Neuronal stem cell (in vitro differentiated cells): ENCODE data around the gene SRGAP2.
"Not testable (repeated sequence)": the region's sequence is repeated elsewhere in the genome, so short reads cannot be mapped to it uniquely, and the experiment has no call there.

Experiments used
- DNase-seq: peaks from one replicate; pipeline ENCODE4 v3.0.0-alpha.2; 2013; ENCODE audit warnings: low spot score
- H2AFZ ChIP-seq: one replicate; pipeline ENCODE4 v1.6.1; 2013; ENCODE audit warnings: mild to moderate bottlenecking, low read length, inconsistent platforms
- H2AK5ac ChIP-seq: 2 replicates; pipeline ENCODE4 v1.6.1; 2013; ENCODE audit warnings: low read depth, mild to moderate bottlenecking, inconsistent platforms, low read length, moderate library complexity, mixed read lengths
- H2BK120ac ChIP-seq: 2 replicates; pipeline ENCODE4 v1.6.1; 2013; ENCODE audit warnings: low read depth, mild to moderate bottlenecking, inconsistent platforms, low read length, moderate library complexity, mixed read lengths
- H2BK12ac ChIP-seq: one replicate; pipeline ENCODE4 v1.6.1; 2013; ENCODE audit warnings: low read length, inconsistent platforms
- H2BK15ac ChIP-seq: 2 replicates; pipeline ENCODE4 v1.6.1; 2013; ENCODE audit warnings: mild to moderate bottlenecking, low read length, inconsistent platforms, mixed read lengths
- H2BK5ac ChIP-seq: one replicate; pipeline ENCODE4 v1.6.1; 2013; ENCODE audit warnings: inconsistent platforms, mild to moderate bottlenecking, low read length, moderate library complexity
- H3K14ac ChIP-seq: one replicate; pipeline ENCODE4 v1.6.1; 2013; ENCODE audit warnings: low read length, inconsistent platforms
- H3K18ac ChIP-seq: 2 replicates; pipeline ENCODE4 v1.6.1; 2013; ENCODE audit warnings: low read length, inconsistent platforms
- H3K23ac ChIP-seq: 2 replicates; pipeline ENCODE4 v1.6.1; 2013; ENCODE audit warnings: low read depth, mild to moderate bottlenecking, mixed read lengths, low read length, inconsistent platforms; ENCODE audit not compliant: poor library complexity
- H3K27ac ChIP-seq: replicated peaks from 3 replicates; pipeline ENCODE4 v1.5.1; 2013; ENCODE audit warnings: low read length, inconsistent platforms
- H3K27me3 ChIP-seq, 3 experiments: 2 replicates each; pipeline ENCODE4 v1.6.1; 2013; ENCODE audit warnings: low read length in 3 of 3, mild to moderate bottlenecking in 2 of 3, inconsistent platforms in 1 of 3, low read depth in 1 of 3, mixed read lengths in 1 of 3, moderate library complexity in 1 of 3; ENCODE audit not compliant: control insufficient read depth in 3 of 3, insufficient read depth in 3 of 3
- H3K36me3 ChIP-seq, 2 donors: replicated peaks in 1 of 2; 2 replicates each; pipeline ENCODE4 v1.6.1; 2013; ENCODE audit warnings: low read length in 2 of 2; ENCODE audit not compliant: control insufficient read depth in 2 of 2, insufficient read depth in 2 of 2
- H3K4ac ChIP-seq: 2 replicates; pipeline ENCODE4 v1.6.1; 2013; ENCODE audit warnings: inconsistent platforms, mild to moderate bottlenecking, low read length, moderate library complexity
- H3K4me1 ChIP-seq, 2 donors: 1 replicate in 1 of 2; 2 replicates in 1 of 2; pipeline ENCODE4 v1.6.1; 2013; ENCODE audit warnings: low read length in 2 of 2, low read depth in 1 of 2; ENCODE audit not compliant: control insufficient read depth in 2 of 2, insufficient read depth in 1 of 2
- H3K4me2 ChIP-seq: one replicate; pipeline ENCODE4 v1.6.1; 2013; ENCODE audit warnings: mild to moderate bottlenecking, low read length, inconsistent platforms; ENCODE audit not compliant: insufficient read depth, poor library complexity, severe bottlenecking
- H3K4me3 ChIP-seq, 2 donors: 2 replicates each; pipeline ENCODE4 v1.5.1; 2013; ENCODE audit warnings: low read length in 2 of 2, mild to moderate bottlenecking in 2 of 2, inconsistent platforms in 1 of 2, moderate library complexity in 1 of 2
- H3K79me1 ChIP-seq: one replicate; pipeline ENCODE4 v1.6.1; 2013; ENCODE audit warnings: low read depth, mild to moderate bottlenecking, inconsistent platforms, low read length, moderate library complexity
- H3K9ac ChIP-seq: one replicate; pipeline ENCODE4 v1.6.1; 2013; ENCODE audit warnings: mild to moderate bottlenecking, low read depth, low read length, inconsistent platforms; ENCODE audit not compliant: poor library complexity
- H3K9me3 ChIP-seq, 2 donors: replicated peaks in 1 of 2; 2 replicates each; pipeline versions ENCODE3 to v1.6.1; 2013; ENCODE audit warnings: low read length in 2 of 2, mild to moderate bottlenecking in 2 of 2, inconsistent platforms in 1 of 2, low read depth in 1 of 2, mixed read lengths in 1 of 2, moderate library complexity in 1 of 2; ENCODE audit not compliant: control insufficient read depth in 2 of 2, insufficient read depth in 1 of 2
- H4K8ac ChIP-seq: one replicate; pipeline ENCODE4 v1.6.1; 2013; ENCODE audit warnings: low read depth, mild to moderate bottlenecking, inconsistent platforms, low read length, moderate library complexity
- H4K91ac ChIP-seq: one replicate; pipeline ENCODE4 v1.6.1; 2013; ENCODE audit warnings: low read length, low read depth, mild to moderate bottlenecking, inconsistent platforms; ENCODE audit not compliant: poor library complexity
- WGBS, 2 donors: extraction: QIAGEN DNeasy Blood & Tissue Kit; methylation state at CpG; one replicate each; pipeline ENCODE4 v1.1.7; 2013; ENCODE audit warnings: missing lambda C conversion rate in 2 of 2, mixed read lengths in 1 of 2; ENCODE audit not compliant: insufficient read length in 2 of 2, insufficient replicate concordance in 1 of 2; ENCODE audit errors: extremely low coverage in 2 of 2; 5-methylcytosine and 5-hydroxymethylcytosine counted together

SRGAP2 gene

DNA sequence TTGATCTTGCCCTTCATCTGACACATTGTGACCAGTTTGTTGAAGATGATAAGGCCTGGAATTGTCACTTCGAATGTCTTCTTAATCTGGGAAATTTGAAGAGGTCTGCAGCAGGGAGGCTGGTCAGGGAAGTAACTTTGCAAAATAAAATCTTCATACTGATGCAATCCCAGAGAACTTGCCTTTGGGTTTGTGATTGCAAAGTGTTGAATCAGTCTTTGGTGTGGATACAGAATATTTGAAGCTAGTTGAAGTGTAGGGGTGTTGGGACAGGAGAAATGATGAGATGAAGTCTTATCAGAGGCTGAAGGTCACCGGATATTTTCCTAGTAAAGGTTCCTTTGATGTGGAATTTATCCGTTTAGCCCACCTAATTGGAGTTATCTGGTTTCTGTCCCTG, 42.1 kb downstream of the SRGAP2 start:
- H3K4ac ChIP-seq, H3K27me3 ChIP-seq, H3K9ac ChIP-seq, H2BK15ac ChIP-seq, H2BK12ac ChIP-seq, H2BK5ac ChIP-seq, H3K4me2 ChIP-seq, H3K18ac ChIP-seq, H2BK120ac ChIP-seq, H3K14ac ChIP-seq, H3K27ac ChIP-seq, H3K36me3 ChIP-seq, H3K79me1 ChIP-seq, H3K4me1 ChIP-seq, H3K9me3 ChIP-seq, DNase-seq, H3K4me3 ChIP-seq, H2AFZ ChIP-seq, H3K23ac ChIP-seq, H4K91ac ChIP-seq, H4K8ac ChIP-seq, H2AK5ac ChIP-seq: not testable (repeated sequence)
- WGBS, 2 donors = no CpG with 5 or more reads among the region's 3 CpGs

DNA sequence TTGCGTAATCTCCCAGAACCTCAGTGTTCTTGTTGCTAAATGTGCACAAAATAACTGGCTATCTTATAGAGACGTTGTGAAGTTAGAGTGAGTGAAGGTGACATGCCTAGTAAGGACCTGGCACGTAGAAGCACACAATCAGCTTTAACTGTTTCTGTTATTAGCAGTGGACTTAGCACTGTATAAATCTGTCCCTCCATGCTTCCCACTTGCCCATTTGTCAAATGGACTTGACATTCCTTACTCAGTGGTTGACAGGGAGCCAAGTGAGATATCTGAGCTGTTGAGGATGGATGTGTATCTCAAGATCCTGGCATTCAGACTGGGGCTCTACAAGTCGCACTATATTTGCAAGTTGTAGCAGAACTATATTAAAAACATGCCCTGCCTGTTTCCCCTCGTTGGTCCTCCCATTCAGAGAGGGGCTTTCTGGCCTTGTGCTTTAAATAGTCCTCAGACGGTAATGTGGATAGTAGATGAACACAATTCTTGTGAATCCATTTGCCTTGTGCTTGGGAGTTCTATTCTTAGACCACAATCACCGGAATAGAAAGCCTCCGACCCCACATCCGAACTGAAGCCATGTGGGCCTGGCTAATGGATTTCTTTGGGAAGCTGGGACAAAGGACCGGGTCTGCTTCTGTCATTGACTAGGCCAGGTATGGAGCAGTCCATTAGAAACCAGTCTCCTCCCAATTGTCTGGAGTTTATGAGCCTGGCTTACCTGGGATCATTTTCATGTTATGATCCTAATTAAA, 43.0 kb downstream of the SRGAP2 start:
- H3K27me3 ChIP-seq, H3K4ac ChIP-seq, H3K36me3 ChIP-seq, H3K14ac ChIP-seq, DNase-seq, H2BK15ac ChIP-seq, H2BK12ac ChIP-seq, H3K9ac ChIP-seq, H3K27ac ChIP-seq, H4K8ac ChIP-seq, H2BK120ac ChIP-seq, H3K18ac ChIP-seq, H3K4me1 ChIP-seq, H3K9me3 ChIP-seq, H2BK5ac ChIP-seq, H4K91ac ChIP-seq, H3K4me2 ChIP-seq, H2AFZ ChIP-seq, H3K79me1 ChIP-seq, H3K4me3 ChIP-seq, H2AK5ac ChIP-seq, H3K23ac ChIP-seq: not testable (repeated sequence)
- no CpG with 5 or more reads among the region's 10 CpGs for WGBS, 2 donors

DNA sequence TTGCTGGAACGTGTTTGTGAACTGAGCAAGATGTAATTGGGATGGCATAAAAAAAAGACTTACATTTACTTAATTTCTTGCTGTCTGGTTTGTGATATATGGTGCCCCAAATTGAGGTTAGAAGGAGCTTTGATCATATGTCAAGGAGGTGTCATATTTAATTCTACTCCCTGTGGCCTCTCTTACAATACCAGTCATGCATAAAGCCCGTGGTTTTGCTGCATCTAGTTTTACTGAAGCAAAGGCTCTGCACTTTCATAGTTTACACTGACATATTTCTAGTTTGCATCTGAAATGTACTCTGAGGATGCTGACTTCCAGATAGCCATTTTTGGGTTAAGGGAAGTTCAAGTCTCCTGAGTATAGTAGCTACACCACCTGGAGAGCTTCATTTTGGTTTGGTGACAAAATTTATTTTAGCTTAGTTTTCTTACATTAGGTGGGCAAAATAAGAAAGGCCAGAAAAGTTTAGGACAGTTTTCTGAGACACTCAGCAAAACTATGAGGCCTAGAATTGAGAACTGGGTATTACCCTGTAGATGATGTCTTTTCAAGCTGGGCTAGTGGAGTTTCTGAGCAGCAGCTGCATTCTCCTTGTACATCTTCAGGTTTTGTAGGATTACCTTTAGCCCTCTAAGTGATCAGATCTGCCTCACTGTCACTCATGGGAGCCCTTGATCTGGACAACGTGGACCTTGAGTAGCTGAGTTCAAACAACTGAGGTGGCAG, 47.8 kb downstream of the SRGAP2 start:
- not testable (repeated sequence) for H2BK12ac ChIP-seq, H2BK120ac ChIP-seq, H2AFZ ChIP-seq, H4K8ac ChIP-seq, H3K18ac ChIP-seq, H3K36me3 ChIP-seq, H3K4me2 ChIP-seq, H3K9me3 ChIP-seq, H3K23ac ChIP-seq, H3K4me3 ChIP-seq, H3K4ac ChIP-seq, H3K9ac ChIP-seq, H3K27ac ChIP-seq, H2AK5ac ChIP-seq, H2BK15ac ChIP-seq, H2BK5ac ChIP-seq, H3K79me1 ChIP-seq, H3K27me3 ChIP-seq, H3K14ac ChIP-seq, H3K4me1 ChIP-seq, DNase-seq, H4K91ac ChIP-seq
- WGBS, 2 donors = no CpG with 5 or more reads among the region's 3 CpGs

DNA sequence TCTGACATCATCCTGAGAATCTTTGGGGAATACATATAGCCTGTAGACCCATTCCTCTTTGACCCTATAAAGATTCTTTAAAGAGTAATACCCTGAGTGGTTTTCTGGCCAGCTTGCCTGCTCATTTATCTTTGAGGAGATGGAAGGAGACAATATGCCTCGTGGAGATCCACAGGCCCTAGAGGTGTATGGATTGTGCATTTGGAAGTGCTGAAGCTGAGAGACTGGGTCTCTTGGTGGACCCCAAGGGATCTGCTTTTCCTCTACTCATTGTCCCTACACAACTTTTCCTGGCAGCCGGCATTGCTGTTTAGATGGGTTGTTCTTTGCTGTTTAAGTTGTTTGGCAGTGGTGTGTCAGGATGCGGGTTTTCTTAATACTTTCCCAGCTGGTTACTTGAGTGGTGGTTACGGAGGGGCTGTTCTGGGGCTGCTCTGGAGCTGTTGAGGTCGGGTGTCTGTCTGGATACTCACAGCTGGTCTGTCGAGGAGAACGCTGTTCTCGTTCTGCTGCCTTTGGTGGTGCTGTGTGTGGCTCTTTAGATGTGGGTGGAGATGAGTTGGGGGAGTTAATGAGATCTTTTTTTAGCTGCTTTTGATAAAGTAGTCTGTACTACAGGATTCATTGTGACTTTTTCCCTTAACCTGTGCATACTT, 49.5 kb downstream of the SRGAP2 start:
- H3K36me3 ChIP-seq, H2AK5ac ChIP-seq, H3K9me3 ChIP-seq, H2BK5ac ChIP-seq, H3K4me1 ChIP-seq, H3K79me1 ChIP-seq, H2BK15ac ChIP-seq, H3K18ac ChIP-seq, H2AFZ ChIP-seq, H3K4ac ChIP-seq, H2BK12ac ChIP-seq, H3K23ac ChIP-seq, H3K14ac ChIP-seq, H4K8ac ChIP-seq, H4K91ac ChIP-seq, H3K27me3 ChIP-seq, H3K4me3 ChIP-seq, H3K4me2 ChIP-seq, H2BK120ac ChIP-seq, H3K9ac ChIP-seq, DNase-seq, H3K27ac ChIP-seq: not testable (repeated sequence)
- WGBS, 2 donors = no CpG with 5 or more reads among the region's 8 CpGs
